Measurements from ENCODE around the gene AGBL2. TPM values are rescaled to one million over a fixed set of nuclear protein-coding genes. Genes with fewer than 3 reads are reported as not detected.
"Not testable (repeated sequence)": the region's sequence is repeated elsewhere in the genome, so short reads cannot be mapped to it uniquely, and the experiment has no call there.

AGBL2 gene
- total and polyA plus RNA-seq, 2 donors, result 1.6 to 3.5 TPM

DNA sequence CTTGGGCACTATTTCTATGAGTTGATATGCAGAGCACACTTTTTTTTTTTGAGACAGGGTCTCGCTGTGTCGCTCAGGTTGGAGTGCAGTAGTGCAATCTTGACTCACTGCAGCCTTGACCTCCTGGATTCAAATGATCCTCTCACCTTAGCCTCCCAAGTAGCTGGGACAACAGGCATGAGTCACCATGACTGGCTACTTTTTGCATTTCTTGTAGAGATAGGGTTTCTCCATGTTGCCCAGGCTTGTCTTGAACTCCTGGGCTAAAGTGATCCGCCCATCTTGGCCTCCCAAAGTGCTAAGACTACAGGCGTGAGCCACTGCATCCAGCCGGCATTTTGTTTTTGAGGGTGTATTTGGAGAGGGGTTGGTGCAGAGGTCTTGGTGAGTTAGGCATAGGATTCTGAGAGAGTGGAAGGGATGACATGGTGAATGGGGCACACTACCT lies 42.9 kb downstream of the AGBL2 start:
- Histone ChIP-seq H3K4me3 (ENCODE audit: low read depth, low read length) (no peak overlapping the region), H3K4me1 (ENCODE audit: insufficient read depth) (no peaks in the 10 kb centered on the region), H3K36me3 (ENCODE audit: insufficient read depth) (no peaks in the 10 kb centered on the region), H3K27ac (ENCODE audit: low read depth) (no peak overlapping the region)
- no peak for DNase-seq (ENCODE audit: extremely low spot score)
- 95% methylated on average over 5 of the region's 5 CpGs for WGBS

DNA sequence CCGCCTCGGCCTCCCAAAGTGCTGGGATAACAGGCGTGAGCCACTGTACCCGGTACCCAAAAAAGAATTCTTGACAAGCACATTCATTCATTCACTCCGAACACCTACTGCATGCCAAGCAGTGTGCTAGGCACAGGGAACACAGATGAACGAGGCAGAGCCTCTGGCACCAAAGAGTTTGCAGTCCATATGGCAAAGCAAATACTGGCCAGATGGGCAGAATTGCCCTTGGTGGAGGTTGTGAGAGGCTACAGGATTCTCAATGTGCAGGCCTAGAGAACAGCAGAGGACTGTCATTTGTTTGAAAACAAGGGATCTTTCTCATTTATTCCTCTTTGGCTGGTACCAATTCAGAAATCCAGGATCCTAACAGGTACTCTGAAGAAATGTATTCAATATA lies 45.3 kb downstream of the AGBL2 start:
- 94% methylated on average over 6 of the region's 6 CpGs for WGBS
- Histone ChIP-seq H3K36me3 (ENCODE audit: insufficient read depth) (no peaks in the 10 kb centered on the region), H3K4me1 (ENCODE audit: insufficient read depth) (no peaks in the 10 kb centered on the region), H3K4me3 (ENCODE audit: low read depth, low read length) (no peak overlapping the region), H3K27ac (ENCODE audit: low read depth) (no peak overlapping the region)
- DNase-seq (ENCODE audit: extremely low spot score), result no peak

- DNase-seq (ENCODE audit: extremely low spot score), result no peak
- H3K4me1 ChIP-seq (ENCODE audit: insufficient read depth), result no peaks in the 10 kb centered on the region
- no peak overlapping the region for H3K4me3 ChIP-seq (ENCODE audit: low read depth, low read length)
- H3K27ac ChIP-seq (ENCODE audit: low read depth), result no peak overlapping the region
- H3K36me3 ChIP-seq (ENCODE audit: insufficient read depth), result no peaks in the 10 kb centered on the region
Measured at GRCh38 chr11:47668665-47669064, 46.5 kb downstream of the AGBL2 start.

DNA sequence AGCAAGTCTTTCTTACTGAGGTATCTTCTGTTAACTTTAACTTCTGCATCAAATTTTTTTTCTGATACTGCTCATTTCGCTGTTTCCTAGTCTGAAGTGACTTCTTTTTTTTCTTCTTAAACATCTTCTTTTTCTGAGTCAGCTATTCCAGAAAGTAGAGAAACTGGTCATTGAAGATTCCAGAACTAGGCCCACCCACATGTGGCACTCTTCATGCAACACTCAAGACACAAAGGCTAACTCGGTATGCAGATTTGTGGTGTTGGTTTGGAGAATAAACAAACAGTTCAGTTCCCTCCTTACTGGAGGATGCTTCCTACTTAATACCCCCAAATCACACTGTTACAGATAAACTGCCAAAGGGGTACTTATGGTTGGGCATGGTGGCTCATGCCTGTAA lies 47.6 kb downstream of the AGBL2 start:
- Histone ChIP-seq H3K4me3 (ENCODE audit: low read depth, low read length) (no peak overlapping the region), H3K27ac (ENCODE audit: low read depth) (no peak overlapping the region), H3K4me1 (ENCODE audit: insufficient read depth) (no peaks in the 10 kb centered on the region), H3K36me3 (ENCODE audit: insufficient read depth) (no peaks in the 10 kb centered on the region)
- no peak for DNase-seq (ENCODE audit: extremely low spot score)
- 75% methylated on average over 2 of the region's 2 CpGs for WGBS

DNA sequence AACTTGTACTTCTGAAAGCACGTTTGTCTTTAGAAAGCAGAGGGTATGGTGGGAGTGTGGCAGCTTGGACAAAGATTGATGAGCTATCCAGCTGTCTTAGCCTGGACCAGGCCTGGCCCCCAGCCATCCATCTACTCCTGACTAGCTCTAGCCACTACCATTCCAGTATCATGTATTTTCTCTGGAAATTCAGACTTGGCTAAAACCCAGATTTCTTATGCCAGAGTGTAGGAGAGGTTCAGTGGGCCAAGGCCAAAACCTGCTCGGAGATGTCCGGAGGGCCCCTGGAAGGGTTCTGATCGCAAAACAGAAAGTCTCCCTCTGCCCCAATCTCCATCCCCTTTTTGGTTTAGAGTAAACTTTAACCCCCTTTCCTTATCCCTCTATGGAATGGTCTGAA lies 48.0 kb downstream of the AGBL2 start:
- 71% methylated on average over 4 of the region's 4 CpGs for WGBS
- Histone ChIP-seq H3K4me3 (ENCODE audit: low read depth, low read length) (no peak overlapping the region), H3K36me3 (ENCODE audit: insufficient read depth) (no peaks in the 10 kb centered on the region), H3K27ac (ENCODE audit: low read depth) (no peak overlapping the region), H3K4me1 (ENCODE audit: insufficient read depth) (no peaks in the 10 kb centered on the region)
- no peak for DNase-seq (ENCODE audit: extremely low spot score)

DNA sequence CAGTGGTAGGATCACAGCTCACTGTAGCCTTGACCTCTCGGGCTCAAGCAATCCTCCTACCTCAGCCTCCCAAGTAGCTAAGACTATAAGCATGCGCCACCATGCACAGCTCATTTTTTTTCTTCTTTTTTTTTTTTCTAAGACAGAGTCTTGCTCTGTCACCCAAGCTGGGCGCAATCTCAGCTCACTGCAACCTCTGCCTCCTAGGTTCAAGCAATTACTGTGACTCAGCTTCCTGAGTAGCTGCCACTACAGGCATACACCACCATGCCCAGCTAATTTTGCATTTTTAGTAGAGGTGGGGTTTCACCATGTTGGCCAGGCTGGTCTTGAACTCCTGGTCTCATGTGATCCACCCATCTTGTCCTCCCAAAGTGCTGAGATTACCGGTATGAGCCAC lies 50.2 kb downstream of the AGBL2 start:
- not testable (repeated sequence) for H3K4me1 ChIP-seq (ENCODE audit: insufficient read depth); H3K27ac ChIP-seq (ENCODE audit: low read depth); H3K4me3 ChIP-seq (ENCODE audit: low read depth, low read length); DNase-seq (ENCODE audit: extremely low spot score); H3K36me3 ChIP-seq (ENCODE audit: insufficient read depth)
- WGBS, result 95% methylated on average over 4 of the region's 4 CpGs

DNA sequence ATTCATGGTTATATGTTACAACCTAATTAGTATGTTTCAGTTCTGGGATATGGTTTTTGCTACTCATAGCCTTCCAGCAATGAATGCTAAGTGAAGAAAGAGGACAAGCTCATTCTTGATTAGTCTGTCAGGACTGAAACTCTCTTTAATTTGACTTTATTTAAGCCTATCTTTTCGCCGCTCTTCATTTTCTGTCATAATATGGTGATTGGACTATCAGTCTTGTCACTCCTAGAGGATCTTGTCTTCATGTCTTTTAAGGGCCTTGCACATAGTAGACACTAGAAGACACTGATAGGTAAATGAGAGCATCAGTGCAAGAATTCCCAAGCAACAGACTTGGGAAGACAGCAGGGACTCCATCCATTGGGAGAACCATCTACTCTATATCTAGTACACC lies 53.9 kb downstream of the AGBL2 start:
- H3K36me3 ChIP-seq (ENCODE audit: insufficient read depth), result no peaks in the 10 kb centered on the region
- H3K27ac ChIP-seq (ENCODE audit: low read depth), result no peak overlapping the region
- no peak overlapping the region for H3K4me3 ChIP-seq (ENCODE audit: low read depth, low read length)
- WGBS, result 99% methylated on average over 2 of the region's 2 CpGs
- DNase-seq (ENCODE audit: extremely low spot score), result no peak
- H3K4me1 ChIP-seq (ENCODE audit: insufficient read depth), result no peaks in the 10 kb centered on the region

DNA sequence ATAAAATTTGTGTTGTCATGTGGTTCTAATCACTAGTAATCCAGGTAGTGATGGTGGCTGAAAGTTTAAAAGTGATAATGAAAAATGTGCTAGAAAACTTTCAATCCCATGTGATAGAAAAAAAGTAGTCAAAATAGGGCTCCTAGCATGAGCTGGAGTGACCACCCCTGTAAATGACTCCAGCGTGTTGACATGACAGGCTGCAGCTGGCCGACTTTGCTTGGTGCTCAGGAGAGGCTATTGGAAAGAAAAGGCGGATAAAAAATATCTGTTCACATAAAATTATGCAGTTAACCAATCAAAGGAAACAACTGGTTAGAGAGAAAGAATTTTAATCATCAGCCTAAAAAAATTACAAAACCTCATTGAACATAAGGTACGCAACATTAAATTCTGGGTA lies 55.9 kb downstream of the AGBL2 start:
- peak; percentile 6 for DNase-seq (ENCODE audit: extremely low spot score)
- Histone ChIP-seq H3K4me3 (ENCODE audit: low read depth, low read length) (no peak overlapping the region), H3K36me3 (ENCODE audit: insufficient read depth) (no peaks in the 10 kb centered on the region), H3K4me1 (ENCODE audit: insufficient read depth) (no peaks in the 10 kb centered on the region), H3K27ac (ENCODE audit: low read depth) (no peak overlapping the region)
- 49% methylated on average over 4 of the region's 4 CpGs for WGBS

DNA sequence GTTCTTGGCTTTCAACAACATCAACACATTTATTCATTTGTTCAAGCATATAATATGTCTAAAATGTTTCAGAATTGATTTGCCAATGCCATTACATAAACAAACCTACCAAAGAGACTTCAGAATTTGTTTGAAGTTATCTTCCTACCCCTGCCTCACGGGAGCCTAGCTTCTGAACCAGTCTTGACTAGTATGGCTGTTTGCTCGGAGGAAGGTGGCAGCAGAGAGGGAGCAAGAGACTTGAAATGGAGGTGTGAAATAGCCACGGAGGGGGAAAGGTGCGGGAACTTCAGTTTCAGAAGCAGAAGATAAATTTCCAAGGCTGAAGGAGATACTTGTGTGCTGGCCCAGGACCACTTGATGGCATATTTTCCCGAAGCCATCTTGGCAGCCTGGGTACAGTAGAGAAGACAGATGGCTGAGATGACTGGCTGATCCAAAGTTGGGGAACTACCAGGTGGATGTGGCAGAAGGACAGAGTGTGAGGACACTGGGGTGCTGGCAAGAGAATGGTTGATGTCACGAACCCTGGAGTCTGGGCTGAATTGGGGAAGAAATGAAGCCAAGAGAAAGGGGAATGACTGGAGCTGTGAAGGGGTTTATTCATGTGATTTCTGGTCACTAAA lies 58.8 kb downstream of the AGBL2 start:
- Histone ChIP-seq H3K4me1 (ENCODE audit: insufficient read depth) (no peaks in the 10 kb centered on the region), H3K4me3 (ENCODE audit: low read depth, low read length) (no peak overlapping the region), H3K36me3 (ENCODE audit: insufficient read depth) (no peaks in the 10 kb centered on the region), H3K27ac (ENCODE audit: low read depth) (no peak overlapping the region)
- WGBS, result 74% methylated on average over 6 of the region's 6 CpGs
- DNase-seq (ENCODE audit: extremely low spot score), result no peak

DNA sequence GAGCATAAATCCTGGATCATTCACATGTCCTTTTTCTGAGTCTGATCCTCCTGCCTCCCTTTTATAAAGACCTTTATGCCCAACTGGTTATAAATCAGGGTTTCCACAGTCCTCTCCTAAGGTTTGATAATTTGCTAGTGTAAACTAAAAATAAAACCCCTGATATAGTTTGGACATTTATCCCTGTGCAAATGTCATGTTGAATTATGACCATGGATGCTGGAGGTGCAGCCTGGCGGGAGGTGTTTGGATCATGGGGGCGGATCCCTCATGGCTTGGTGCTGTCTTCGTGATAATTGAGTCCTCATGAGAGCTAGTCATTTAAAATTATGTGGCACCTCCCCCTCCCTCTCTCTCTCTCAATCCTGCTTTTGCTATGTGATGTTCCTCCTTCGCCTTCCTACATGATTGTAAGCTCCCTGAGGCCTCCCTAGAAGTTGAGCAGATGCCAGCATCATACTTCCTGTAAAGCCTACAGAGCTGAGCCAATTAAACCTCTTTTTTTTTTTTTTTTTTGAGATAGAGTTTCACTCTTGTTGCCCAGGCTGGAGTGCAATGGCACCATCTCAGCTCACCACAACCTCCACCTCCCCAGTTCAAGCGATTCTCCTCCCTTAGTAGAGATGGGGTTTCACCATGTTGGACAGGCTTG lies 63.2 kb downstream of the AGBL2 start:
- Histone ChIP-seq H3K4me1 (ENCODE audit: insufficient read depth) (no peaks in the 10 kb centered on the region), H3K4me3 (ENCODE audit: low read depth, low read length) (no peak overlapping the region), H3K27ac (ENCODE audit: low read depth) (no peak overlapping the region), H3K36me3 (ENCODE audit: insufficient read depth) (no peaks in the 10 kb centered on the region)
- WGBS, result 67% methylated on average over 5 of the region's 5 CpGs
- DNase-seq (ENCODE audit: extremely low spot score), result no peak

DNA sequence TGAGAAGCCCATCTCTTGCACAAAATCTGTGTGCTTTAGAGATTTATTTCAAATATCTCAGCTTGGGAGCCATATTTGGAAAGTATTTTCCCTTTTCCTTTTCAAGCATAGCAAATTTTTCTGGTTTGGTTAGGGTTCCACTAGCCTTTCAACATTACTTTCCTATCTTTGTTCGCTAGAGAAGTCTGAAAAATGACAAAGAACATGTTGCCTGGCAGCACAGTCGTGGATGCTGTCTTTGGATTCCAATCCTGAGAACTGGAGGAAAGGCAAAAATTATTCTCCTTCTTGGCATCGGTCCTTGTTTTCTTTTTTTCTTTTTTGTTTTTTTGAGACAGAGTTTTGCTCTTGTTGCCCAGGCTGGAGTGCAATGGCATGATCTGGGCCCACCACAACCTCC lies 65.9 kb downstream of the AGBL2 start:
- Histone ChIP-seq H3K36me3 (ENCODE audit: insufficient read depth) (no peaks in the 10 kb centered on the region), H3K4me1 (ENCODE audit: insufficient read depth) (no peaks in the 10 kb centered on the region), H3K4me3 (ENCODE audit: low read depth, low read length) (no peak overlapping the region), H3K27ac (ENCODE audit: low read depth) (no peak overlapping the region)
- 56% methylated on average over 3 of the region's 3 CpGs for WGBS
- DNase-seq (ENCODE audit: extremely low spot score), result no peak

DNA sequence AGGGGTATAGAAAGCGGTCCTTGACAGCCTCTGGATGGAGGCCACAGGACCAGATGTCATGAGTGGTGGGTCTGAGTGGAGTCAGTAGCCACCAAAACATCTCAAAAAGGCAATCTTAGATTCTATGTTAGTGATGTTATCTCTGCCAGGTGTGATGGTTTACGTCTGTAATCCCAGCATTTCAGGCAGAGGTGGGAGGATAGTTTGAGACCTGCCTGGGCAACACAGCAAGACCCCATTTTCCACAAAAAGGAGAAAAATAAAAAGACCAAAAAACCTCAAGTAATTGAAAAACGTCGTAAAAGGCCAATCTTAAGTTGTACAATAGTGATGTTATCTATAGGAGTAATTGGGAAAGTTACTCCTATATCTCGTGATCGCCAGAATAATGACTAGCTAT lies 69.2 kb downstream of the AGBL2 start:
- 85% methylated on average over 6 of the region's 6 CpGs for WGBS
- no peak for DNase-seq (ENCODE audit: extremely low spot score)
- H3K4me3 ChIP-seq (ENCODE audit: low read depth, low read length), result no peak overlapping the region
- H3K4me1 ChIP-seq (ENCODE audit: insufficient read depth), result peaks cover 2% of the 10 kb centered on the region
- H3K36me3 ChIP-seq (ENCODE audit: insufficient read depth), result no peaks in the 10 kb centered on the region
- H3K27ac ChIP-seq (ENCODE audit: low read depth), result no peak overlapping the region

GRCh38 chr11:47645500-47645899 lies 69.7 kb downstream of the AGBL2 start:
- no peaks in the 10 kb centered on the region for H3K36me3 ChIP-seq (ENCODE audit: insufficient read depth)
- peaks cover 2% of the 10 kb centered on the region for H3K4me1 ChIP-seq (ENCODE audit: insufficient read depth)
- no peak overlapping the region for H3K27ac ChIP-seq (ENCODE audit: low read depth)
- WGBS, result 70% methylated on average over 6 of the region's 6 CpGs
- no peak for DNase-seq (ENCODE audit: extremely low spot score)
- H3K4me3 ChIP-seq (ENCODE audit: low read depth, low read length), result no peak overlapping the region

DNA sequence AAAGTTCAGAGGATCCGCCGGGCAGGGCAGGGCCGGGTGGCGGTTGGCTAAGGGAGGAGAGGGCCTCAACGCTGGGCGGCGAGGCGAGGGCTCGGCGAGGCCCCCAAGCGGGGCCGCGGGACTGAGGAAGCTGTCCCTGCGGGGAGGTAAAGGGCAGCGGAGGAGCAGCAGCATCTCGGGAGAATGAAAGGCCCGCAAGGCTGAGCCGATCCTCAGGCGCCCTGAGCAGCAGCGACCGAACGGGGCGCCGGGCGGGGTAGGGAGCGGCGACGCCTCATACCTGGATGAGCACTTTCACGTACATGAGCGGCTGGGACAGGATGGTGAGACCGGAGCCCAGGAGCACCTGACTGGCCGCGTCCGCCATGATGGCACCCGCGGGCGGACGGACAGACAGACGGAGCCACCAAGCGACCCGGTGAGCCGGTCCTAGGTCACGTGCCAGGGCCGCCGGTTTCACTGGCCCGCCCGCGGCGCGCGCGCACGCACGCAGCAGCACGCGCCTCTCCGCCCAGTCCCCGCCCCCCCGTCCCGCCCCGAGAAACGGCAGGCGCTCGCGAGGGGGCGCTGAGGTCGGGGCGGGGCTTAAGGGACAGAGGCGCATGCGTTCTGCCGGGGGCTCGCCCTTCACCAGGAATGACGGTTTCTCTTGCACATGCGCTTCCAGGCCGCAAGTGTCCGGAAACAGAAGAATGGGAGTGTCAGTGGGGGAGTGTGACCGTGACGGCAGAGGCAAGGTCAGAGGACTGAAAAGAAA lies 72.9 kb downstream of the AGBL2 start, which contains the start of gene MTCH2:
Gene MTCH2, minus strand, starts transcription at position 461 of the 757 bp plus-strand sequence. Its CDS starts 94 bp downstream, at position 367.
- H3K27ac ChIP-seq (ENCODE audit: low read depth), result peak within 1 kb of the TSS; percentile 90
- no peaks in the 10 kb centered on the region for H3K36me3 ChIP-seq (ENCODE audit: insufficient read depth)
- DNase-seq (ENCODE audit: extremely low spot score), result peak; percentile 96
- peaks cover 2% of the 10 kb centered on the region for H3K4me1 ChIP-seq (ENCODE audit: insufficient read depth)
- H3K4me3 ChIP-seq (ENCODE audit: low read depth, low read length), result peak within 1 kb of the TSS; percentile 74
- 1% methylated on average over 78 of the region's 78 CpGs for WGBS
